ENCODE measurements around the gene MDK. TPM values are rescaled to one million over a fixed set of nuclear protein-coding genes. Genes with fewer than 3 reads are reported as not detected.
A peak's percentile ranks its signal among the peaks of the same experiment; 100 is the strongest.

The MDK gene
- total and polyA plus RNA-seq, 2 of the 4 experiments (the other 2 are of a cell fraction), result 25.8 to 377 TPM

DNA sequence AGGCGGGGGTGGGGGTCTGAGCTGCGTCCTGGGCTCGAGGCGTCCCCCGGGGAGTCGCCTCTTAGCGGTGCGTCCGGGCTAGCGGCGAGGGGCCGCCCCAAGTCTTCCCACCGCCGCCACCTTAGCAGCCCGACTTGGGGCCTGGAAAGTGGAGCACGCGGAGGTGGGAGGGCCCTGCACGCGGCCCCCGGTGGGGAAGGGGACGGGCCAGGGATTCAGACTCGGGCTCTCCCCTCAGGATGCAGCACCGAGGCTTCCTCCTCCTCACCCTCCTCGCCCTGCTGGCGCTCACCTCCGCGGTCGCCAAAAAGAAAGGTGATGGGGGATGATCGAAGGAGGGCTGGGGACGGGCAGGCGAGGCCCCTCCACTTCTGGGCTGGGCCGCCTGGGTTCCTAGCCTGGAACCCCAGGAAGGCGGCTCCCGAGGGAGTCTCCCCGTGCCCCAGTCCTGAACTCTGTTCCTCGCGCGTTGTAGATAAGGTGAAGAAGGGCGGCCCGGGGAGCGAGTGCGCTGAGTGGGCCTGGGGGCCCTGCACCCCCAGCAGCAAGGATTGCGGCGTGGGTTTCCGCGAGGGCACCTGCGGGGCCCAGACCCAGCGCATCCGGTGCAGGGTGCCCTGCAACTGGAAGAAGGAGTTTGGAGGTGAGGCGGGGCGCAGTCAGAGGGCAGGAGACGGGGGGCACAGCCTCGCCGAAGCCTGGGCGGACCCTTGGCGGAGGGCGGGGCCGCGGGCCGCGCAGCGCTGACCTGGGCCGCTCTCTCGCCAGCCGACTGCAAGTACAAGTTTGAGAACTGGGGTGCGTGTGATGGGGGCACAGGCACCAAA is 563 bp downstream of the MDK start:
- H4K8ac ChIP-seq (ENCODE audit: low read depth in 2 of 2, low read length in 2 of 2), result peak overlapping the region; percentile 70 to 76; a peak in 2 of 4 replicates
- intact Hi-C loops (cut with micrococcal nuclease), result loop anchor here (10.0 kb wide), 1 partner anchor 303 kb away; no protein-coding TSS in a partner anchor
- H4K5ac ChIP-seq (ENCODE audit: low read depth, low read length), result peak overlapping the region; percentile 2; the same call in 1 of the 2 replicates
- no peak for TF ChIP-seq FOS (IDR thresholded peaks at IDR 0.05; ENCODE audit: low read depth, low read length)
- no peak for TF ChIP-seq RFX5 (IDR thresholded peaks at IDR 0.05; ENCODE audit: low read depth, low read length)
- no peak for TF ChIP-seq MAFK (IDR thresholded peaks at IDR 0.05; ENCODE audit: low read depth, low read length)
- TF ChIP-seq BHLHE40 (IDR thresholded peaks at IDR 0.05; ENCODE audit: low read depth, low read length), result no peak
- TF ChIP-seq CEBPB (IDR thresholded peaks at IDR 0.05; ENCODE audit: low read depth, low read length), result no peak
- no peak for TF ChIP-seq USF2 (IDR thresholded peaks at IDR 0.05; ENCODE audit: low read depth, low read length)
- no peak for TF ChIP-seq SMC3 (IDR thresholded peaks at IDR 0.05; ENCODE audit: low read depth, low read length)
- no peak for TF ChIP-seq RAD21 (IDR thresholded peaks at IDR 0.05; ENCODE audit: low read length)
- no peak for TF ChIP-seq ELK1 (IDR thresholded peaks at IDR 0.05; ENCODE audit: borderline replicate concordance, low read depth, low read length)
- TF ChIP-seq NFE2L2 (IDR thresholded peaks at IDR 0.05; ENCODE audit: low read depth, low read length), result no peak
- no peak for TF ChIP-seq CTCF (conservative IDR thresholded peaks at IDR 0.05; ENCODE audit: low read depth, low read length)
- TF ChIP-seq MAZ (IDR thresholded peaks at IDR 0.05; ENCODE audit: borderline replicate concordance, low read depth, low read length), result no peak; the same call in 1 of the 2 replicates
- no peak for TF ChIP-seq POLR2A (IDR thresholded peaks at IDR 0.05; ENCODE audit: low read depth, low read length)
- DNase-seq, result no peak
- H3K23ac ChIP-seq (ENCODE audit: low read depth, low read length), result peak overlapping the region; percentile 49; the same call in 1 of the 2 replicates
- no peaks in the 10 kb centered on the region; the same call in 1 of the 2 replicates for H3K36me3 ChIP-seq (ENCODE audit: control insufficient read depth, insufficient read depth, low read length)
- peak overlapping the region; percentile 72 for H3K4ac ChIP-seq (ENCODE audit: low read depth, low read length)
- H3K18ac ChIP-seq (ENCODE audit: low read depth, low read length), result no peak overlapping the region; the same call in 1 of the 2 replicates
- peak overlapping the region; percentile 35 for H3K4me2 ChIP-seq (ENCODE audit: low read depth, low read length)
- peak overlapping the region; percentile 29; the same call in 1 of the 2 replicates for H3K9ac ChIP-seq (ENCODE audit: low read depth, low read length)
- H3K9me1 ChIP-seq (ENCODE audit: insufficient read depth, low read length), result 0 out of 2 replicates have a peak, but pooled peaks cover 5% of the 10 kb centered on the region
- ATAC-seq (ENCODE audit: low read depth), result peak; percentile 28
- H2AFZ ChIP-seq (replicated peaks; ENCODE audit: low read length, poor library complexity), result peak overlapping the region; percentile 78
- peak overlapping the region; percentile 63 for H3K14ac ChIP-seq (replicated peaks; ENCODE audit: low read depth, low read length)
- H3K79me1 ChIP-seq (ENCODE audit: low read depth in 1 of 2, low read length in 2 of 2), result peaks cover 0 to 11% of the 10 kb centered on the region in 2 experiments; a peak in 2 of 4 replicates
- H3K27me3 ChIP-seq (ENCODE audit: control insufficient read depth, insufficient read depth, low read length), result no peaks in the 10 kb centered on the region
- no peaks in the 10 kb centered on the region for H4K20me1 ChIP-seq (ENCODE audit: insufficient read depth, low read length)
- no peak overlapping the region for H2BK5ac ChIP-seq (ENCODE audit: low read depth, low read length, poor library complexity, severe bottlenecking)
- H2BK15ac ChIP-seq (ENCODE audit: low read depth, low read length), result no peak overlapping the region
- in situ Hi-C loops (cut with MboI; ENCODE audit: low sequenced_read_pairs), result no loop called here
- peak overlapping the region; percentile 77 for H2AK9ac ChIP-seq (replicated peaks; ENCODE audit: low read depth, low read length, poor library complexity)
- peak overlapping the region; percentile 30 for H3K4me3 ChIP-seq (ENCODE audit: insufficient read depth, low read depth, low read length)
- peaks cover 8% of the 10 kb centered on the region for H3K4me1 ChIP-seq (ENCODE audit: control insufficient read depth, insufficient read depth, low read length)
- BruUV-seq (replicated peaks), result TSS peak; percentile 93
- no peak overlapping the region for H3K56ac ChIP-seq (ENCODE audit: extremely low read depth, insufficient read depth, low read length)
- no peak overlapping the region; the same call in 1 of the 2 replicates for H2BK20ac ChIP-seq (ENCODE audit: low read depth, low read length)
- WGBS, 2 experiments (ENCODE audit: extremely low coverage in 2 of 2, insufficient read length in 1 of 2), result 17% methylated on average over 24 of the region's 66 CpGs; no CpG with 5 or more reads in 1 of the 2 experiments
- peak overlapping the region; percentile 24; the same call in 1 of the 2 replicates for H2AK5ac ChIP-seq (ENCODE audit: low read depth, low read length)
- H3K9me3 ChIP-seq (ENCODE audit: control insufficient read depth, insufficient read depth, low read length), result no peaks in the 10 kb centered on the region
- ChIA-PET CTCF (interaction anchor here (1.5 kb wide), 1 partner anchor 10 kb away, joined by 4 read pairs; the partner anchor contains the start of gene CHRM4), POLR2A (ENCODE audit: unreplicated experiment) (no interaction called here)
- peak overlapping the region; percentile 0; the same call in 1 of the 2 replicates for H3K27ac ChIP-seq (ENCODE audit: insufficient read depth, low read length)
- peak overlapping the region; percentile 27; the same call in 1 of the 2 replicates for H2BK120ac ChIP-seq (ENCODE audit: low read depth, low read length)
- peak overlapping the region; percentile 56 for H4K91ac ChIP-seq (ENCODE audit: insufficient read depth, low read depth, low read length)
- dilution Hi-C loops (cut with HindIII; ENCODE audit: low sequenced_read_pairs, unreplicated experiment), result no loop called here

Data from IMR-90 (cell line).